CD4-positive, alpha-beta T cell treated with Interleukin-21 for 1 hour (primary cell): ENCODE measurements around the gene PZP.
A peak's percentile ranks its signal among the peaks of the same experiment; 100 is the strongest.
"Not testable (repeated sequence)": the region's sequence is repeated elsewhere in the genome, so short reads cannot be mapped to it uniquely, and the experiment has no call there.

ENCODE experiments used
- DNase-seq: peaks from one replicate; pipeline ENCODE4 v3.0.0-alpha.2; 2020

Gene PZP

DNA sequence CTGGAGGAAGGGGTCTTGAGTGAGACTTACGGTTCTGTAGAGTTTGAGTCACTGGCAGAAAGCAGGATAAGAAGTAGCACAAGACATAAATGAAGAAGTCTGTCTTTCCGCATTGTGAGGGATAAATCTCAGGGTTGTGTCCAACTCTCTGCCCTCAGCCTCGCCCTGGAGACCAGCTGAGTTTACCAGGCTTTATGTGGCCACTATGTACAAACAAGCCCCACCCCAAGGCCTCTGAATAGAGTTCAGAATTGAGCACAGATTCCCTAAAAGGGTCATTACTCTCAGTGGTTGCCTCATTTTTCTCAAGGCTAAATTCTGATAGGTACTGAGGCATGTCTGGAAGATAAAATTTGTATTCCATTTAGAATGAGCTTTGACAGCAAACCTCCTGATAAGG lies at the start of gene PZP:
Gene PZP, minus strand, starts transcription at position 167 of the 400 bp plus-strand sequence. Its CDS starts 54 bp downstream, at position 113.
- no peak for DNase-seq

DNA sequence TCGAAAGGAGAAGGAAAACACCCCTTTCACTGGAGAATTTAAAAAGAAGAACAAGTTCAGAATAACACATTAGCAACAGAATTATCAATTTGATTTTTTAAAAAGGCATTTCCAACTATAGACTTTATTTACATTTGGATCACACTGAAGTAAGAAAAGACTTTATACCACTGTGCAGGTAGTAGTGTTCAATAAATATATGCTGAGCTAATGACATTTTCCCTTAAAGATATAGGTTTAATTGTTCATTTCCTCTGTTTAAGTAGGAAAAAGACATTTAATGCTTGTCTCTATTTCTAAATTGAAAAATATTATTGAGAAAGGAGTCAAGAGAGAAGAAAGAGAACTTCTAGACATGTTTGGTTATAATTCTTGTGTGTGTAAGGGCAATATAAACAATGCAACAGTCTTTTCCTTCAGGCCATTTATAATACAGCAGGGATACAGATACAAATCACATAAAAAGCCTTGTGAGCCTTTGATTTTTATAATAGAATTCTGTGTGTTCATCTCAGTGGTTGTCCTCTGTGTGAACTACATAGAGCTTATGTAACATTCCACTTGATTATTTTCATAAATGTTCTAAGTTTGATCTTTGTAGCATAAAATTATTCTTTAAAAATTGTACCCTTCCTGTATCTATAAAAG lies 48.7 kb upstream of the PZP start:
- DNase-seq, result no peak

DNA sequence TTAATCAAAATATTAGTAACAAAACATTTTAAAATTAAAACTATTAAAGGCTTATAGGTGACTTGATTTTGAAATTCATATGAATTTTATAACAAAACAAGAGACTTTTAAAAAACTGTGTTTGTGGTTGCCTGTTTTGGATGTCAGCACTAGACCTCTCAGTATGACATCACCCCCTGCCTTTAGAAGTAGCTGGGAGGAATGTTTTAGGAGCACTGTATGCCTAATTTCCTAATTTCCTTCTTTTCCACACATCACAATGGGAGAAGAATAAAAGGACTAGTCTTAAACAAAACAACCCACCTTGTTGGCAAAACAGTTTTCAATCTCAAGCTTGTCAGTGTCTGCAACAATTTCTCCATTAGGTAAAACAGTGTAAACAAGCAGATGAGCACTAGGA lies 48.1 kb upstream of the PZP start:
- DNase-seq, result no peak

DNA sequence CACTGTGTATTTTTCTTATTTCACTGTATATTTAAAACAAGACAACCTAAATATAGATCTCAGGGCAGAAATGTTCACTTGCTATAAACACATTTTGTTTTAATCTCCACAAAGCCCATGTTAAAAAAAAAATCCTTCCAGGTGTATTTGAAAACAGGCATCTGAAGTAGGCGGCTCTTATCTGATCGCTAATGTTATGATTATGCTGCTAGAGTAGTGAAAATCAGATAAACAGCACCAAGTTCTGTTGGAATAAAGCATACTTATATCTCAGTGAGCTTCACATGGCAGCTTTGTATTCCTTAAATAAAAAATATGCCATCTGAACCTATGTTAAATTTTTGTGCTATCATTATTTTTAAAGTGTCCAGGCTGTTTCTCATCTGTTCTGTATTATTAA lies 47.6 kb upstream of the PZP start:
- no peak for DNase-seq

DNA sequence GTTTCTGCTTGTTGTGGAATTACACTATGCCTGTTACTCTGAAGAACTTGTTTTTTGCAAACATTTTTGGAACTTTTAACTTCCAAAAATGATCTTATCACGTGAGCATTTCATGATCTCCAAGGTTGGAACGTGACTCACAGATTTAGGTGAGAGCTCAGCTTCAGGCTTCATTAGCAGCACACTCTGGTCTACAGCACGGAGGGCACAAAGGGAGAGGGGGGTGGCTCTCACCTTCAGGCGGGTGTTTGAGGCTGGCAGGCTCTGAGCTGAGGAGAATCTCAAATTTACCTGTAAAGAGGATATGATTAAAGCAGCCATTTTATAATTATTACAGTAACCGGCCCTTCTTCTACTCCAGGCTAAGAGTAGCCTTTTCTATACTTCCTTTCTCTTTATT lies 45.3 kb upstream of the PZP start:
- no peak for DNase-seq

DNA sequence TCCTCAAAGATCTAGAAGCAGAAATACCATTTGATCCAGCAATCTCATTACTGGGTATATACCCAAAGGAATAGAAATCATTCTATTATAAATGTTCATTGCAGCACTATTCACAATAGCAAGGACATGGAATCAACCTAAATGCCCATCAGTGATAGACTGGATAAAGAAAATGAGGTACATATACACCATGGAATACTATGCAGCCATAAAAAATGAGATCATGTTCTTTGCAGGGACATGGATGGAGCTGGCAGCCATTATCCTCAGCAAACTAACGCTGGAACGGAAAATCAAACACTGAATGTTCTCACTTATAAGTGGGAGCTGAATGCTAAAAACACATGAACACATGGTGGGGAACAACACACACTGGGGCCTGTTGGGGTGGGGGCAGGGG lies 44.6 kb upstream of the PZP start:
- DNase-seq, result not testable (repeated sequence)

DNA sequence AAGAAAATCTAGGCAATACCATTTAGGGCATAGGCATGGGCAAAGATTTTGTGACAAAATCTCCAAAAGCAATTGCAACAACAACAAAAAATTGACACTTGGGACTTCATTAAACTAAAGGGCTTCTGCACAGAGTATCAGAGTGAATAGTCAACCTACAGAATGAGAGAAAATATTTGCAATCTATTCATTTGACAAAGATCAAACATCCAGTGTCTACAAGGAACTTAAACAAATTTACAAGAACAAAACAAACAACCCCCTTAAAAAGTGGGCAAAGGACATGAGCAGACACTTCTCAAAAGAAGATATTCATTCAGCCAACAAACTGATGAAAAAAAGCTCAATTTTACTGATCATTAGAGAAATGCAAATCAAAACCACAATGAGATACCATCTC lies 44.1 kb upstream of the PZP start:
- no peak for DNase-seq

DNA sequence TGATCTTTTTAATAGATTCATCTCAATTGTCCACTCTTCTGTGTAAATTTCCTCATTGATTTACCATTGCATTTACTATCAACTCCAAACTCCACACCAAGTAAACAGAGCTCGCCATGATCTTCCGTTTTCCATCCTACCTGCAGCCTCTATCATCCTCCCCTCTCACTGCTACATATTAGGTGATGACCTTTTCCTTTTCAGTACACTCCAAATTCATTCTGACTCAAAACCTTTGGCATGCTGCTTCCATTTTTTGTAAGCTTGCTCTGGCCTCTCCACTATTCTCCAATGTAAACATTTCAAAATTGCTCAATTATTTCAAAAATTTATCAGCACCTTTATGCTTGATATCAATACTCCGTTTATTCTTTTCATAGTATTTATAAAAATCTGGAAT lies 40.2 kb upstream of the PZP start:
- no peak for DNase-seq

DNA sequence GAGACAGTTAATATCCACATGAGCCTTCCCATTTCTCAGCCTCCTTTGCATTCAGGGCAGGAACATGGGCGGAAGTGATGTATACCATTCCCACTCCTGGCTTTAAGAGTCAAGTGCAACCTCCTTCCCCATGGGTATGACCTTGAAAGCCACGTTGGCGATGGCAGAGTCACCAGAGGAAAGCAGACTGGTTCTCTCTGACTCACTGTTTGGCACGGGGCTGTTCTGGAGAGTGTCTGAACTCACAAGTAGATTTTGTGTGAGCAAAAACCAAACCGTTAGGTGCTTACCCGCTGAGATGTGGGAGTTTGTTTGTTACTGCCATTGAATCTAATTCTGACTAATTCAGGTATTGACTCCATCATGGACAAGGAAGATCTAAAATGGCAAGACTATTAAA lies 36.7 kb upstream of the PZP start:
- no peak for DNase-seq

DNA sequence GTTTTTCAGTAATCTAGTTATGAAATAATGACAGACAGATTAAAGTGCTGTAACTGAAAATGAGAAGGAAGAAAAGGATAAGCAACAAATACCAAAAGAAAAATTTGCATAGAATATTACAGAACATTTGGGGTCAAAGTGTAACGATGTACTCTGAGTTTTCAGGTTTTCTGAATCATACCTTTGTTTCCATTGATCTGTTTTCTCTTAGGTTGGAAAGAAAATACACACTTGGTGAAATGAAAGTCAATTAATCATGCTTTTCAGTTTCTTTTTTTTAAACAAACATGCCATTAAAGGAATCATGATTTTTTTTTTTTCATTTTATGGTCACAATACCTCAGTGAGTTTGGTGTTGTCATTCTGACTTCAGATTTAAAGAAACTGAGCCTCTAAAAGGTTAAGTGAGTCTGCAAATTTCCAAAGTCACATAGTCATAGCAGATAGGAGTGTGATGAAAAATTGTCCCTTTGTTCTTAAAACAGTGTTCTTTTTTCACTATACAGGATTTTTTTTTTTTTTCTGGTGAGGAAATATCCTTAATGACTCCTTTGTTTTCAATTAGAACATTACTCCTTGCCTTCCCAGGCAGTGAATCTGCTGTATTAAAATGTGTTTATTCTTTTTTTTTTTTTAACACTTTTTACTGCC lies 35.9 kb upstream of the PZP start:
- no peak for DNase-seq

DNA sequence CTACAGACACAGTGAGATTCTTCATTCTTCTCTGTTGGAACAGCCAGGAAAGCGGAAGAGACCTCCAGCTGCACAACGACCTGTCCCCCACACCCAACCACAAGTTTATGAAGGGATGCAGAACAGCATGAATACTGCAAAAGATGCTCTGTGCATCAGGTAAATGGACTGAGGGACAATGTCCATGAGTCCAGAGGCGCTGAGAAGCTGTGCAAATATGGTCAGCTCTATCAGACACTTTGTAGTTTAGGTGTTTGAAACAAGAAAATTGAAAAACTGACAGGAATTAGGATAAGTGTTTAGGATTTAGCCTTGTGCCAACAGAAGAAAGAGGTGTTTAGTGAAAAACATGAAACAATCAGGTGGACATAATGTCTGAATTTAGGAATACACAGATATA lies 33.1 kb upstream of the PZP start:
- no peak for DNase-seq

DNA sequence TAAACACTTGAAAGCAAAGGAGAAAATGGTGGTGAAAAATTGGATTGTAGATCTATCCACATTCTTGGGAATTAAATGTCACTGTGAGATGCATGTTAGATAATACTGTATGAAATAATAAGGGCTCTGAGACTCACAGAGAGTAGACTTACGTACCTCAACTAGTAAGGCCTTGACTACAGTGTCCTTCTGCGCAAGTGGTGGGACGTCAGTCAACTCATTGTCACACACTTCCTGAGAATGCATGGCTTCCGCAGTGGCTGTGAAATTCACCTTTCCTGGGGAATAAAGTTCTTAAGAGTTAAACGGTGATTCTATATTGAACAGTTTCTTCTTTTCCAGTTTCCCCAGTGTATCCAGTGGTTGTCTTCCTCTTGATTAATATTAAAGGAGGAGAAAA lies 32.6 kb upstream of the PZP start:
- no peak for DNase-seq

DNA sequence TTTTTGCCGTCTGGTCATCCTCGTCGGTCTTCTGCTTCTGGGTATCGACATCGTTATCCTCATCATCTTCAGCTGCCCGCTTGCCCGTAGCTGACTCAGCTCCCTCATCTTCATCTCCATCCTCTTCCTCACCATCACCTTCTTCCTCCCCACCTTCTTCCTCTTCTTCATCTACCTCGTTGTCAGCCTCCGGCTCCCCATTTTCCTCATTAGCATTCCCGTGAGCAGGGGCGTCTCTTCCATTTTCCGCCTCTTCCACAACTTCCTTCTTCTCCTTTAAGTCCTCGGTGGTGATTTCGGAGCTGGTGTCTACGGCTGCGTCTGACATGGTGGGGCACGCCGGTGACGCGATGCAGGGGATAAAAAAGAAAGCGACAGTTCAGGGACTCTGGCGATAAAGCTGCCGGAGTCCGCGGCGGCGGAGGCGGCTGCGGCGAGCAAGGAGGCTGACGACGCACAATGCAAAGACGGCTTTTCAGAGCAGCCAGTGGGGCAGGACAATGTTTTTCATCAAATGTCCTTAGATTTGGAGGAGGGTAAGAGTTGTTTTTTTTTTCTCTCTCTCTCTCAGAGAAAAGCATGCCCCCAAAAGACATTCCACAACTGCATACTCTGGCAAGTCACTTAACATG lies 31.9 kb upstream of the PZP start:
- peak; percentile 55 for DNase-seq

DNA sequence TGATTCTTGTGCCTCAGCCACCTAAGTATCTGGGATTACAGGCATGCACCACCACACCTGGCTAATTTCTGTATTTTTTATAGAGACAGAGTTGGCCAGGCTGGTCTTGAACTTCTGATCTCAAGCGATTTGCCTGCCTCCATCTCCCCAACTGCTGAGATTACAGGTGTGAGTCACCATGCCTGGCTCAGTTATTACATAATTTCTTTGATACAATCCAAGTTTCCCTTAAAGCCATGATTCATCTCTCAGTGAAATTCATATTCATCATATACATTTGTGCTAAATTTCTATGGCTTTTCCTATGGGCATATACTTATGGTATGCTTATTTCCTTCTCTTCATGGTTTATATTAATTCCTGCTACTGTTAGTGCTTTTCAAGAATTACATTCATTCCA lies 29.1 kb upstream of the PZP start:
- no peak for DNase-seq

DNA sequence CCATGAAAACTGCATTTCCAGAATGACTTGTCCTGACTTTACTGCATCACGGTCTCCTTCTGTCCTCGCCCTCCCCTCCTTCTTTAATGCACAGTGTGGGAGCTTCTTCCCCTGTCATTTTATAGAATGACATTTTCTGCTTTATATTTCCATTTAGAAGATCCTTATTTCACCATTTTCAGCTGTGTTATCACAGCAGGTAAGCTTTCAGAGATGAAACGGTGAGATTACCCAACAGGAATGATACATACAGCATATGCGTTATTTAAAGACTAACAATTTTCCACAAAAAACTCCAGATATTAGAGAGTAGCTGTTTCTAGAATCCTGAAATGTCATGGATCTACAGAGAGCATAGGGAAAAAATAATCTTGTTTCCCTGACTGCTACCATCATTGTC lies 27.3 kb upstream of the PZP start:
- DNase-seq, result no peak

DNA sequence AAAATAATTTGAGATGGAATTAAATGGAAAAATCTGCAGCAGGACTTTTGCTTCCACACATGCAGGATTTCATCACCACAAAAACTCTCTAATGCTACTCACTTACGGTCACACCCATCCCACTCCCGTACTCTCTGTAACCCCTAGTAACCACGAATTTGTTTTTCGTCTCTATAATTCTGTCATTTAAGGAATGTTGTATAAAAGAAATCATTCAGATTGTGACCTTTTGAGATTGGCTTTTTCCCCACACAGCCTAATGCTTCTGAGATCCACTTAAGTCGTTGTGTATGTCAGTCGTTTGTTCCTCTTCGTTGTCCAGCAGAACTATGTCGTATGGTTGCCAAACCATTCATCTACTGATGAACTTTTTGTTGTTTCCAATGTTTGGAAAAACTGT lies 19.8 kb upstream of the PZP start:
- no peak for DNase-seq

DNA sequence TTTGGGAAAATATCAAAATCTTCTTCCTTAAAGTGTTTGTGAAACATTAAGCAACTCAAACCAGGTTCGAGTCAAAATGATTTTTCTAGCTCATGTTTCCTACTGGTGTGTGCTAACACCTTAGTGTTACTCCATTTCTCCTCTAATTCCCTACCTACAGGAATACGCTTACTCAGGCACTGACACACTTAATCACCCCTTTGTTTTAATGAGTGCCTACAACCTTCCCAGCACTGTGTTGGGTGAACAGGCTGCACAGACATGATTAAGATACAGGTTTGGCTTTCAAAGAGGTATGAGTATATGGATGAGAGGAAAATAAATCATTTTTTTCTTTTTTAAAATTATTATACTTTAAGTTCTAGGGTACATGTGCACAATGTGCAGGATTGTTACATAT lies 15.6 kb upstream of the PZP start:
- DNase-seq, result no peak

DNA sequence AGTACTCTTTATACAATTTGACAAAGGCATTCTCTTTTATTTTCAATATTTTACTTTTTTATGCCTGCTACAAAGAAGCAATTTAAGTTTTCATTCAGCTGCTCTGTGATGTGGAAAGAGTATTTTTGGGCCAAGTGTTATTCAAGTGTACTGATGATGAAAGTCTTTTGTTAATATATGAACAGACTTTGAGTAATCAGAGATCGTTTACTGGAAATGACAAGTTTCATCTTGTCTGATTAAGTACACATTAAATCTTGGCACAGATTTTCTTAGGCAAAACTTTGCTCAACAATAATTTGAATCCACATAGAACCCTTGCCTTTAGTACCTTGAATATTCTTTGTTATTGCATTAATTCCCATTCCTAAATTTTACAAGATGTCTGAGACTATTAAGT lies 13.3 kb upstream of the PZP start:
- DNase-seq, result no peak

DNA sequence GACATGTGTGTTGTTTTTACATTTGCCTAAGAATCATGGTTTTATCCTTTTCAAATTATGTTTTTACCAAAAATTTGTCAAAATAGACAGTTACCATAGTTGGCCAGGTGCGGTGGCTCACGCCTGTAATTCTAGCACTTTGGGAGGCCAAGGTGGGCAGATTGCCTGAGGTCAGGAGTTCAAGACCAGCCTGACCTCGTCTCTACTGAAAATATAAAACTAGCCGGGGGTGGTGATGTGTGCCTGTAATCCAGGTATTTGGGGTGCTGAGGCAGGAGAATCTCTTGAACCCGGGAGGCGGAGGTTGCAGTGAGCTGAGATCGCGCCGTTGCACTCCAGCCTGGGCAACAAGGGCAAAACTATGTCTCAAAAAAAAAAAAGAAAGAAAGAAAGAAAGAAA lies 12.8 kb upstream of the PZP start:
- DNase-seq, result not testable (repeated sequence)

DNA sequence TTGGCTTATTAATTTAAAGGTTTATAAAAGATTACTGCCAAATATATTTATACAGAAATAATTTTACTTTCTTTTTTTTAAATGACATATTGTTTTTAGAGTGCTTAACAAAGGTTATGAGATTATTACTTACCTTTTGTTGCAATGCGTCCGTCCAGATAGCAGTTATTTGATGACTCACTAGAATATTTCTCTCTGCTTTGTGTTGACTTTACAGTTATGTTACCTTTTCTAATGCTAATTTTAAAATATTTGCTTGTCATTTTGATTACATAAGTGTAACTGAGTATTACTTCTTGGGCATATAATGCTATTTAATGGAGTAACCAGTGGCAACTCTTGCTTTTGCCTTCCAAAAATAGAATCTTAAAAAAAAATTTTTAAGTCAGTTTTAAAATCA lies 6.3 kb upstream of the PZP start:
- no peak for DNase-seq

DNA sequence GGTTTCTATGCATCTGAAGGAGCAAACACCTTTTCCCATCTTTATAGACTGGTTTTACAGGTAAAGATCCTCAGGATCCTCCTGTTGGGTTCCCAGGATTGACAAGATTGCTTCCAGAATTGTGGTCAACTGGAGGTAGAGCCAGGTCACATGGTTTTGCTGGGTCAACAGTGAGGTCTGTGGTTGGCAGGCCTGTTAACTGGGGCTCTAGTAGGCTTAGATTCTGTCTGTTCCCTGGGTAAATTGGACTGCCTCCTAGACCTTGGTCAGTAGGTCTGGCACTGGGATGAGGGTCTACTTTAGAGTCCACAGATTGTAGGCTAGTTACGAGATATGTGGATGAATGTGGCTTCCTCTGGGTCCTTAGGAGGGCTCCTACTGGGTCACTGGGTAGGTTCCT lies 3.5 kb upstream of the PZP start:
- DNase-seq, result no peak

DNA sequence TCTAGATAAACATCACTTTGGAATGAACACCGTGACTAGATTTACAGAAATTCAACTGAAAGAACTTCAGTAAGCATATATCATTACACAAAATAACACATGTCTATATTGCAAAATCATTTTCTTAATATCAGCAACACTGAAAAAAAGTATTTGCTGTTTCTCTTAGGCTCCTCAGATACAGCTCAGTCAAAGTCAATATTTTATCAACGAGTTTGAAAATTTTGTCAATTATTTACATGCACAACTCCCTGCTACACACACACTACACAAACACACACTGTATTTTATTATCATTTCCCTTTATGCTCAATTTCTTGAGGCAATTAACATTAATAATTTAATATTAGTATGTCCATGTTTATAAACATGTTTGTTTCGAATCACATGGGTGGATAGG lies 3.8 kb downstream of the PZP start:
- DNase-seq, result no peak

DNA sequence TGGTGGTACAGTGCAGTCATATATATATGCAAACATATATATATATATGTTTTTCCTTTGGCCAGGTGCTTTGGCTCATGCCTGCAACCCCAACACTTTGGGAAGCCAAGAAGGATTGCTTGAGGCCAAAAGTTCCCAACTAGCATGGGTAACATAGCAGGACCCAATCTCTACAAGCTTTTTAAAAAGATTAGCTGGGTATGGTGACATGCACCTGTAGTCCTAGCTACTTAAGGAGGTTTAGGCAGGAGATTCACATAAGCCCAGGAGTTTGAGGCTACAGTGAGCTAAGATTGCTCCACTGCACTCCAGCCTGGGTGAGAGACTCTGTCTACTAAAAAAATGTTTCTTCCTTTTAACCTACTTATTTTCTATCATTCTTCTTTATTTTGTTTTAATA lies 10.2 kb downstream of the PZP start:
- DNase-seq, result no peak

DNA sequence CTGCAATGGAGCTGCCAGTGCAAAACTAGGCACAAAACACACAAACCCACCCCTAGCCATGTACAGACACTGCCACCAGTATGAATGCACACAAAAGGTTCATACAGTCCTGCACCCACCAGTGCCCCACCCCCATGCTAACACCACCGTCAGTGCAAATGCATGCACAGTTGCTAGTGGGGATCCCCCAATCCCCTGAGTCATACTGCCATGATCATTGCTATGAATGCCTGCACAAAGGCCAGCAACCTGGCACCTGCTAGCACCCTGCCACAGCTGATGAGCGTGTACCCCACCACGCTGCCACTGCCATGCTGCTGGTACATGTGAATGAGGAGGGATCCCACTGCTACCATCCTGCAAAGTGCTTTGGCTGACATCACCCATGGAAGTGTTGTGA lies 23.9 kb downstream of the PZP start:
- no peak for DNase-seq

DNA sequence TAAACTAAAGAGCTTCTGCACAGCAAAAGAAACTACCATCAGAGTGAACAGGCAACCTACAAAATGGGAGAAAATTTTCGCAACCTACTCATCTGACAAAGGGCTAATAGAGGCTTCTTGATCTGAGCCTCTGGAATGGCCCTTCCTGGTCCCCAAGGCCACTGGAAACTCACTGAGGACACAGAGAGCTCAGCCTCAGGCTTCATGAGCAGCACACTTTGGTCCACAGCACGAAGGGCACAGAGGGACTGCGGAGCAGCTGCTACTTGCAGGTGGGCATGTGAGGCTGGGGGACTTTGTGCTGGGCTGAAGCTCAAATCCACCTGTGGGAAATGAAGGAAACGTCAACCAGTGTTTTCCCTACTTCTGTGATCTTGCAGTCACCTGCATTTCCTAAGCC lies 27.4 kb downstream of the PZP start:
- DNase-seq, result no peak
